ENCODE results near the gene FAM240A.

Gene FAM240A

DNA sequence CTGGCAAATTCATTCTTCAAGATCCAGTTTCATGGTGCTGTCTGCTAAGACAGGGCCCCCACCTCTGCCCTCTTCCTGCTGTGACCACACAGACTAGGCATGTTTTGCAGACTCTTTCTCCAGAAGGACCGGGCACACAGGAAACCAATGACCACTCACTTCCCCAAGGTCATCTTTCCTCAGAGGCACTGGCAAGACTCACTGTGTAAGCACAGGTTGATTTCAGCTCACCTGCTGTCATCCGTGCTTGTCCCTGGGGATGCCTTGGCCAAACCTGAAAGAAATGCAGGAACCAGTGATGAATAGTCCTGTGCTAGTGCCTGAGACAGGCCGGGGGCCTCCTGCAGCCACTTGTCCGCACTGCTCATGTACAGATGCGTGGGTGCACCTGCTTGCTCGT is 47.7 kb downstream of the FAM240A start:
- no peak for TF ChIP-seq EGR1 (IDR thresholded peaks at IDR 0.05)
- no peak for TF ChIP-seq CEBPB (IDR thresholded peaks at IDR 0.05)
- TF ChIP-seq, protein P1, sequence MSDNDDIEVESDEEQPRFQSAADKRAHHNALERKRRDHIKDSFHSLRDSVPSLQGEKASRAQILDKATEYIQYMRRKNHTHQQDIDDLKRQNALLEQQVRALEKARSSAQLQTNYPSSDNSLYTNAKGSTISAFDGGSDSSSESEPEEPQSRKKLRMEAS (IDR thresholded peaks at IDR 0.05) = no peak
- no peak for TF ChIP-seq YY1 (IDR thresholded peaks at IDR 0.05; ENCODE audit: low read depth)
- no peak for TF ChIP-seq RAD21 (IDR thresholded peaks at IDR 0.05; ENCODE audit: low read depth)
- TF ChIP-seq ZBTB7A (IDR thresholded peaks at IDR 0.05; ENCODE audit: low read depth) = no peak
- TF ChIP-seq FOXM1 (IDR thresholded peaks at IDR 0.05; ENCODE audit: borderline replicate concordance, low read depth) = no peak
- TF ChIP-seq CREB1 (IDR thresholded peaks at IDR 0.05; ENCODE audit: low read depth) = no peak
- no peak for TF ChIP-seq TEAD4 (IDR thresholded peaks at IDR 0.05)
- no peak for TF ChIP-seq TAF1 (IDR thresholded peaks at IDR 0.05; ENCODE audit: low read depth)
- no peak for TF ChIP-seq NFIC (IDR thresholded peaks at IDR 0.05)
- no peak for TF ChIP-seq EP300 (IDR thresholded peaks at IDR 0.05; ENCODE audit: borderline replicate concordance)

DNA sequence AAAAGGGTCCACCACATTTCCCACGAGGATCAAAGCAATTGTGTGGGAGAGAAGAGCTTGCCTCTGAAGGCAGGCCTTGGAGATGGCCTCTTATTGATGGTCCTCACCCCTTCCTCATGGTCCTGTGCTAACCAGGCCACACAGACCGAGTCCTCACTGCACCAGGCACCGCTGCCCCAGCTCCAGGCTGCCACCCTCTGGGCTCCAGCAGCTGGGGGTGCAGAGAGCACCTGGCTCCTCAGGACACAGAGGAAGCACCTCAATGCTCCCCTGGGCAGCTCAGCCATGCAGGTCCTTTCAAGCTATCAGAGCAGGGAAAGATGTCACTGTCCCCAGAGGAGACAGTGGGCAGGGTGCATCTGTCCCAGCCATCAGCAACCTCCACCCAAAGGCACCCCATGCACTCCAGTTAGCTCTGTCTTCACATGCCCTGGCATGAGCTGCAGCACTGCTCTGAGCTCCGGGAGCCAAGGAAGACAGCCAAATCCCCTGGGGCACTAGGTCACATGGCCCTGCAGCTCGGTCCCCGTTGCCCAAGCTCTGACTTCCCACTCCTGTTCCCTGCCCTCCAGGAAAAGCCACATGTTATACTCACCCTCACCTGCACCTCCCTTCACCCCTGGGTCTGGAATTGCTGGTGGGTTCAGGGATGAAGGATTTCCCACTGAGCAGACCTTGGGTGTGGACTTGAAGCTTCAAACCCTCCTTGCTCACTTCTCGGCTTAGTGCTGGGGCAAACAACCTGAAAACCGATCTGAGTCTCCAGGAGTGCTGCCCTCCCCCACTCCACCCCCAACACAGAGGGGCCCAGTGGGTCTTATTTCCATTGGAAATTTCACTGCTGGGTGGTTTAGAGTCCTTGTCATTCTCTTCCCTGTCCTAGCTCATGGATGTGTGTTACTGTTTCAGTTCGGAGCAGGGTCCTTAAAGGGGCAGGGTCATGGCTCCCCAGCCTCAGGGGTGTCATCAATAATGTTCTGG is 48.5 kb downstream of the FAM240A start:
- TF ChIP-seq RAD21 (IDR thresholded peaks at IDR 0.05; ENCODE audit: low read depth) (peak; percentile 39; the same call in 1 of the 2 replicates), YY1 (IDR thresholded peaks at IDR 0.05; ENCODE audit: low read depth) (no peak)
- TF ChIP-seq, protein P2, sequence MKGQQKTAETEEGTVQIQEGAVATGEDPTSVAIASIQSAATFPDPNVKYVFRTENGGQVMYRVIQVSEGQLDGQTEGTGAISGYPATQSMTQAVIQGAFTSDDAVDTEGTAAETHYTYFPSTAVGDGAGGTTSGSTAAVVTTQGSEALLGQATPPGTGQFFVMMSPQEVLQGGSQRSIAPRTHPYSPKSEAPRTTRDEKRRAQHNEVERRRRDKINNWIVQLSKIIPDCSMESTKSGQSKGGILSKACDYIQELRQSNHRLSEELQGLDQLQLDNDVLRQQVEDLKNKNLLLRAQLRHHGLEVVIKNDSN (IDR thresholded peaks at IDR 0.05) = peak; percentile 87
- TF ChIP-seq, protein P1 (IDR thresholded peaks at IDR 0.05) = peak; percentile 48; the same call in 1 of the 2 replicates

DNA sequence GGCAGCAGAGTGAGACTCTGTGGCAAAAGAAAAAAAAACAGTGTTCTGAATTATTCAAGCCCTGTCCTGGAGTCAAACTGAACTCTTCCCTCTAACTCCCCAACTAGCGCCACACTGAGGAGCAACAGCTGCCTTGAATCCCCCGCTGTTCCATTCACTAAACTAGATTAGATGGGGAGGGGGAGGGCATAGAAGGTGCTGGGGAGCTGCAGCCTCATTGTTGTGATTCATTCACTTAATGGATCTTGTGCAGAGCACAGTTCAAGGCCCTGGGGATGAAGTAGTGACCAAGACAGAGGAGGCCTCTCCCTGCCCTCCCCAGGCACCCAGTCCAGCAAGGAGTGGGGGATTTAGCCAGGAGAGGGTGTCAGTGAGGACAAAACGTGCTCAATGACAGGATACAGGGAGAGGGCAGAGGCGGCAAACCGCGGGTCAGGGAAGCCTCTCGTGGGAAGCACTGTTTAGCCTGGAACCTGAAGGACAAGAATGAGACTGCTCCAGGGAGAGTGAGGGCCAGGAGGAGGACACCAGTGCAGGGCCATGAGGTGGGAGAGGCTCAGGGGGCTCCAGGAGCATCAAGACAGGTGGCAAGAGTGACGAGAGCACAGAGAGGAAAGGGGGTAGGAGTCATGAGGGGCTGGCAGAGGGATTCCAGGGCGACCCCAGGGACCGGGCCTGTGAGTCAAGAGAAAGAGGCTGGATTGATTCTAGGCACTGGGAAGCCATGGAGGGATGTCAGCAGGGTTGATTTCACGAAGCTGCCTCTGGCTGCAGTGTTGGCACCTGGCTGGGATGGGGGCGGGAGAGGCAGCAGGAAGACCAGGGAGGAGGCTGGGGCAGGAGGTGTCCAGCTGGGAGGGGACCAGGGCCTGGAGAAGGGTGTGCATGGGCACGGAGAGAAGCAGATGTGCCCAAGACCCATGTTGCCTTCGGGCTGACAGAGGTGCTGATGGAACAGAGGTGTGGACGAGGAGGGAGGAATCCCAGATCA is 49.7 kb downstream of the FAM240A start:
- TF ChIP-seq NFIC (IDR thresholded peaks at IDR 0.05) (no peak), EP300 (IDR thresholded peaks at IDR 0.05; ENCODE audit: borderline replicate concordance) (no peak), EGR1 (IDR thresholded peaks at IDR 0.05) (no peak), CEBPB (IDR thresholded peaks at IDR 0.05) (no peak), TAF1 (IDR thresholded peaks at IDR 0.05; ENCODE audit: low read depth) (no peak), ZBTB7A (IDR thresholded peaks at IDR 0.05; ENCODE audit: low read depth) (no peak), TEAD4 (IDR thresholded peaks at IDR 0.05) (no peak), REST (IDR thresholded peaks at IDR 0.05; ENCODE audit: low read depth) (no peak), RAD21 (IDR thresholded peaks at IDR 0.05; ENCODE audit: low read depth) (no peak), TCF12 (IDR thresholded peaks at IDR 0.05; ENCODE audit: low read depth) (no peak), YY1 (IDR thresholded peaks at IDR 0.05; ENCODE audit: low read depth) (no peak)
- TF ChIP-seq, protein P1 (IDR thresholded peaks at IDR 0.05) = no peak

GRCh38 chr3:46662771-46663551 is 50.6 kb downstream of the FAM240A start:
- TF ChIP-seq, protein P1 (IDR thresholded peaks at IDR 0.05) = no peak
- no peak for TF ChIP-seq TCF12 (IDR thresholded peaks at IDR 0.05; ENCODE audit: low read depth)
- TF ChIP-seq CEBPB (IDR thresholded peaks at IDR 0.05) = no peak
- peak; percentile 43; the same call in 1 of the 2 replicates for TF ChIP-seq EGR1 (IDR thresholded peaks at IDR 0.05)

- TF ChIP-seq RAD21 (IDR thresholded peaks at IDR 0.05; ENCODE audit: low read depth) = peak; percentile 70
- no peak for TF ChIP-seq FOXM1 (IDR thresholded peaks at IDR 0.05; ENCODE audit: borderline replicate concordance, low read depth)
Measured at GRCh38 chr3:46663591-46664135, 51.3 kb downstream of the FAM240A start.
